GM21825 (cell line): ENCODE results near the gene UTP11.
A peak's percentile ranks its signal among the peaks of the same experiment; 100 is the strongest.

ENCODE experiments used
- ATAC-seq: cut with Tn5 transposase; IDR thresholded peaks from one replicate; pipeline ENCODE4 v1.9.1; 2021; ENCODE audit warnings: mild to moderate bottlenecking, moderate library complexity; ENCODE audit not compliant: unreplicated experiment

The UTP11 gene

GRCh38 chr1:38045401-38046332 lies 33.1 kb downstream of the UTP11 start:
- ATAC-seq, result no peak

GRCh38 chr1:38046333-38046883 lies 33.9 kb downstream of the UTP11 start, which contains the start of gene POU3F1:
TSS of gene POU3F1 (minus strand) at chr1:38046793. CDS start at chr1:38046743, 50 bp downstream.
- ATAC-seq, result peak; percentile 4

GRCh38 chr1:38046884-38047602 lies 34.5 kb downstream of the UTP11 start:
- peak; percentile 52 for ATAC-seq

- ATAC-seq, result no peak
Observed at GRCh38 chr1:38047603-38048141, 35.1 kb downstream of the UTP11 start.

GRCh38 chr1:38050397-38051078 lies 38.0 kb downstream of the UTP11 start:
- no peak for ATAC-seq

- ATAC-seq, result no peak
Observed at GRCh38 chr1:38051079-38051543, 38.6 kb downstream of the UTP11 start.

- ATAC-seq, result peak; percentile 59
Observed at GRCh38 chr1:38052750-38053415, 40.3 kb downstream of the UTP11 start.

- no peak for ATAC-seq
Observed at GRCh38 chr1:38053416-38054091, 41.0 kb downstream of the UTP11 start.

GRCh38 chr1:38055398-38055797 lies 42.9 kb downstream of the UTP11 start:
- ATAC-seq, result no peak

- ATAC-seq, result no peak
Observed at GRCh38 chr1:38055965-38056364, 43.4 kb downstream of the UTP11 start.

- ATAC-seq, result no peak
Observed at GRCh38 chr1:38059635-38060250, 47.2 kb downstream of the UTP11 start.

GRCh38 chr1:38060498-38060897 lies 48.0 kb downstream of the UTP11 start:
- no peak for ATAC-seq

GRCh38 chr1:38061290-38061689 lies 48.8 kb downstream of the UTP11 start:
- ATAC-seq, result no peak

- peak; percentile 60 for ATAC-seq
Observed at GRCh38 chr1:38061883-38062328, 49.4 kb downstream of the UTP11 start.

GRCh38 chr1:38062361-38063288 lies 50.1 kb downstream of the UTP11 start:
- ATAC-seq, result no peak

- ATAC-seq, result no peak
Observed at GRCh38 chr1:38063616-38064015, 51.1 kb downstream of the UTP11 start.

GRCh38 chr1:38064197-38064903 lies 51.8 kb downstream of the UTP11 start:
- ATAC-seq, result no peak
